ENCODE measurements around the gene PDCD7.
A peak's percentile ranks its signal among the peaks of the same experiment; 100 is the strongest.

DNA sequence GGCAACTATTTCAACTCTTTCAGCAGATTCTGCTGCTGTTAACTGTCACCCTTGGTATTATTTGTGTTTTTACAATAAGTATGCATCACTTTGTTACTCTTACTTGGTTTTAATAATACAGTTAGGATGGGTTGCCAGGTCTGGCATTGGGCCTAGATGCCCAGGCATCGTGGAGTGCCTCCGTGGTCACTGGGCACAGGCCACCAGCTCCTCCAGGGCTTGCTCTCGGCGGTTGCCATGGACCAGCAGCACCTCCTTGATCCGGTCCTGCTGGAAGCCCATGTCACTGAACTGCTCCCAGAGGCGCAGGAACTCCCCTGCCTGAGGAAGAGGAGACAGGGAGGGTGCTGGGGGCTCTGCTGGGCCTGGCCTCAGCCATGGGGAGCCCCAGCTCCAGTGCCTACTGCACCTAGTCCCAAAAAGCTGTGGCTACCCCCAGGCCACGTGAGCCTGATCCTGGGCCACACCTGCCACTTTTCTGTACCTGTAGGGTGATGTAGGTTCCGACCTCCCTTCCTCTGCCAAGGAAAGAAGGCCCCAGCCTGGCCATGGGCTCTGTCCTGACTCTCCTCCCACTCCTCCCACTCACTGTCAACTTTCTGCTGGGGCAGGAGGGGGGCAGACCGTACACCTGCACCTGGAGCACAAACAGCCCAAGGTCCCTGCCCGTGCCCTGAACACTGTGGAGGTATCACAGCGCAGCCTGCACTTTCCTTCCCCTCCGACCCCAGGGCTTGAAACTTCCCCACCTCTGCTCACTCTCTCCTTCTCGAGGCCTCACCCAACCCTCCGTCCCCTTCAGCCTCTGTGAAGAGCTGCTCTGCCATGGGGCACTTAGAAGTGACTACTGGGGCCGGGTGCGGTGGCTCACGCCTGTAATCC, 40.5 kb downstream of the PDCD7 start:
- TF ChIP-seq, protein P1, sequence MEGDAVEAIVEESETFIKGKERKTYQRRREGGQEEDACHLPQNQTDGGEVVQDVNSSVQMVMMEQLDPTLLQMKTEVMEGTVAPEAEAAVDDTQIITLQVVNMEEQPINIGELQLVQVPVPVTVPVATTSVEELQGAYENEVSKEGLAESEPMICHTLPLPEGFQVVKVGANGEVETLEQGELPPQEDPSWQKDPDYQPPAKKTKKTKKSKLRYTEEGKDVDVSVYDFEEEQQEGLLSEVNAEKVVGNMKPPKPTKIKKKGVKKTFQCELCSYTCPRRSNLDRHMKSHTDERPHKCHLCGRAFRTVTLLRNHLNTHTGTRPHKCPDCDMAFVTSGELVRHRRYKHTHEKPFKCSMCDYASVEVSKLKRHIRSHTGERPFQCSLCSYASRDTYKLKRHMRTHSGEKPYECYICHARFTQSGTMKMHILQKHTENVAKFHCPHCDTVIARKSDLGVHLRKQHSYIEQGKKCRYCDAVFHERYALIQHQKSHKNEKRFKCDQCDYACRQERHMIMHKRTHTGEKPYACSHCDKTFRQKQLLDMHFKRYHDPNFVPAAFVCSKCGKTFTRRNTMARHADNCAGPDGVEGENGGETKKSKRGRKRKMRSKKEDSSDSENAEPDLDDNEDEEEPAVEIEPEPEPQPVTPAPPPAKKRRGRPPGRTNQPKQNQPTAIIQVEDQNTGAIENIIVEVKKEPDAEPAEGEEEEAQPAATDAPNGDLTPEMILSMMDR (IDR thresholded peaks at IDR 0.05 in 8 of 11, conservative IDR thresholded peaks at IDR 0.05 in 3 of 11) = no peak
- TF ChIP-seq POLR2A (IDR thresholded peaks at IDR 0.05) (no peak), POLR2AphosphoS5 (IDR thresholded peaks at IDR 0.05) (peak in 1 of 3 donors; percentile 34)
